ENCODE results near the gene DERL3. TPM values are rescaled to one million over a fixed set of nuclear protein-coding genes. Genes with fewer than 3 reads are reported as not detected.
A peak's percentile ranks its signal among the peaks of the same experiment; 100 is the strongest.

The DERL3 gene
- total RNA-seq, 5 donors from 2014 or later (not counting 1 experiment from before 2014, with no cell fraction given) = 1.2 to 3.9 (median 2.8) TPM

- 97% methylated on average over 4 of the region's 13 CpGs for WGBS (ENCODE audit: insufficient coverage)
- CTCF ChIA-PET = no interaction called here
- Histone ChIP-seq H3K4me3 (ENCODE audit: control insufficient read depth in 1 of 2, extremely low read depth in 1 of 2, low read length in 1 of 2) (no peak overlapping the region), H3K27me3 (replicated peaks in 1 of 2; ENCODE audit: control insufficient read depth in 2 of 2, extremely low read depth in 1 of 2, insufficient read depth in 2 of 2, low read length in 1 of 2) (no peaks in the 10 kb centered on the region), H3K36me3 (ENCODE audit: control insufficient read depth in 2 of 2, extremely low read depth in 1 of 2, insufficient read depth in 1 of 2, low read length in 1 of 2) (peaks cover 31 to 43% of the 10 kb centered on the region in 2 donors), H3K27ac (ENCODE audit: low read length) (no peak overlapping the region), H3K9me3 (no peaks in the 10 kb centered on the region), H3K4me1 (ENCODE audit: control insufficient read depth in 1 of 2, extremely low read depth in 1 of 2, insufficient read depth in 2 of 2, low read length in 2 of 2) (peaks cover 0 to 13% of the 10 kb centered on the region in 2 experiments)
- DNase-seq = no peak
- H3K4me3 Mint-ChIP-seq = no peak overlapping the region
- POLR2A ChIA-PET = no interaction called here
- peaks cover 11 to 21% (median 11%) of the 10 kb centered on the region in 3 donors for H3K4me1 Mint-ChIP-seq
- H3K27me3 Mint-ChIP-seq = no peaks in the 10 kb centered on the region
- no peak for ATAC-seq (replicated peaks in 1 of 4)
- H3K36me3 Mint-ChIP-seq = peaks cover 21% of the 10 kb centered on the region
- no peaks in the 10 kb centered on the region for H3K9me3 Mint-ChIP-seq
- H3K27ac Mint-ChIP-seq = no peak overlapping the region
Observed at GRCh38 chr22:23833911-23834317, 4.9 kb downstream of the DERL3 start.

GRCh38 chr22:23833017-23833751 lies 5.6 kb downstream of the DERL3 start:
- Histone ChIP-seq H3K27ac (ENCODE audit: low read length) (no peak overlapping the region), H3K27me3 (replicated peaks in 1 of 2; ENCODE audit: control insufficient read depth in 2 of 2, extremely low read depth in 1 of 2, insufficient read depth in 2 of 2, low read length in 1 of 2) (no peaks in the 10 kb centered on the region), H3K4me3 (ENCODE audit: control insufficient read depth in 1 of 2, extremely low read depth in 1 of 2, low read length in 1 of 2) (no peak overlapping the region), H3K9me3 (no peaks in the 10 kb centered on the region), H3K4me1 (ENCODE audit: control insufficient read depth in 1 of 2, extremely low read depth in 1 of 2, insufficient read depth in 2 of 2, low read length in 2 of 2) (peaks cover 0 to 6% of the 10 kb centered on the region in 2 experiments), H3K36me3 (ENCODE audit: control insufficient read depth in 2 of 2, extremely low read depth in 1 of 2, insufficient read depth in 1 of 2, low read length in 1 of 2) (peaks cover 33 to 48% of the 10 kb centered on the region in 2 donors)
- Mint-ChIP-seq H3K4me1 (peaks cover 5 to 21% (median 7%) of the 10 kb centered on the region in 3 donors), H3K4me3 (no peak overlapping the region), H3K27me3 (no peaks in the 10 kb centered on the region), H3K36me3 (peaks cover 25% of the 10 kb centered on the region), H3K9me3 (no peaks in the 10 kb centered on the region), H3K27ac (no peak overlapping the region)
- CTCF ChIA-PET = no interaction called here
- over 99% methylated on average over 14 of the region's 16 CpGs for WGBS (ENCODE audit: insufficient coverage)
- POLR2A ChIA-PET = interaction anchor here in 1 of 2 donors (0.6 kb wide), 1 partner anchor 33 kb away, joined by 3 read pairs; no protein-coding TSS in a partner anchor
- ATAC-seq (replicated peaks in 1 of 4) (no peak), DNase-seq (no peak)

GRCh38 chr22:23832226-23833016 lies 6.4 kb downstream of the DERL3 start:
- DNase-seq = no peak

GRCh38 chr22:23831781-23832180 lies 7.0 kb downstream of the DERL3 start:
- ATAC-seq (replicated peaks in 1 of 4) = no peak
- Mint-ChIP-seq H3K27me3 (no peaks in the 10 kb centered on the region), H3K4me1 (peaks cover 0 to 12% (median 0%) of the 10 kb centered on the region in 3 donors), H3K27ac (no peak overlapping the region), H3K4me3 (no peak overlapping the region), H3K36me3 (peaks cover 25% of the 10 kb centered on the region), H3K9me3 (no peaks in the 10 kb centered on the region)
- ChIA-PET CTCF (no interaction called here), POLR2A (no interaction called here)
- no peak for DNase-seq
- no peaks in the 10 kb centered on the region for H3K9me3 ChIP-seq
- H3K36me3 ChIP-seq (ENCODE audit: control insufficient read depth in 2 of 2, extremely low read depth in 1 of 2, insufficient read depth in 1 of 2, low read length in 1 of 2) = peaks cover 42 to 59% of the 10 kb centered on the region in 2 donors
- no peaks in the 10 kb centered on the region for H3K27me3 ChIP-seq (replicated peaks in 1 of 2; ENCODE audit: control insufficient read depth in 2 of 2, extremely low read depth in 1 of 2, insufficient read depth in 2 of 2, low read length in 1 of 2)
- no peak overlapping the region for H3K27ac ChIP-seq (ENCODE audit: low read length)
- 98% methylated on average over 7 of the region's 10 CpGs for WGBS (ENCODE audit: insufficient coverage)
- no peaks in the 10 kb centered on the region for H3K4me1 ChIP-seq (ENCODE audit: control insufficient read depth in 1 of 2, extremely low read depth in 1 of 2, insufficient read depth in 2 of 2, low read length in 2 of 2)
- H3K4me3 ChIP-seq (ENCODE audit: control insufficient read depth in 1 of 2, extremely low read depth in 1 of 2, low read length in 1 of 2) = no peak overlapping the region

More at GRCh38 chr22:23832226-23833016, 6.4 kb downstream of the DERL3 start:
- ChIA-PET POLR2A (no interaction called here), CTCF (no interaction called here)
- Mint-ChIP-seq H3K27me3 (no peaks in the 10 kb centered on the region), H3K9me3 (no peaks in the 10 kb centered on the region), H3K36me3 (peaks cover 25% of the 10 kb centered on the region), H3K4me3 (no peak overlapping the region), H3K4me1 (peaks cover 0 to 15% (median 2%) of the 10 kb centered on the region in 3 donors), H3K27ac (no peak overlapping the region)
- Histone ChIP-seq H3K9me3 (no peaks in the 10 kb centered on the region), H3K27ac (ENCODE audit: low read length) (no peak overlapping the region), H3K36me3 (ENCODE audit: control insufficient read depth in 2 of 2, extremely low read depth in 1 of 2, insufficient read depth in 1 of 2, low read length in 1 of 2) (peaks cover 36 to 53% of the 10 kb centered on the region in 2 donors), H3K4me3 (ENCODE audit: control insufficient read depth in 1 of 2, extremely low read depth in 1 of 2, low read length in 1 of 2) (no peak overlapping the region), H3K4me1 (ENCODE audit: control insufficient read depth in 1 of 2, extremely low read depth in 1 of 2, insufficient read depth in 2 of 2, low read length in 2 of 2) (no peaks in the 10 kb centered on the region), H3K27me3 (replicated peaks in 1 of 2; ENCODE audit: control insufficient read depth in 2 of 2, extremely low read depth in 1 of 2, insufficient read depth in 2 of 2, low read length in 1 of 2) (no peaks in the 10 kb centered on the region)
- no peak for ATAC-seq (replicated peaks in 1 of 4)
- WGBS (ENCODE audit: insufficient coverage) = 94% methylated on average over 10 of the region's 11 CpGs

- Mint-ChIP-seq H3K4me1 (peaks cover 0 to 12% (median 0%) of the 10 kb centered on the region in 3 donors), H3K9me3 (no peaks in the 10 kb centered on the region), H3K4me3 (no peak overlapping the region), H3K36me3 (peaks cover 29% of the 10 kb centered on the region), H3K27me3 (no peaks in the 10 kb centered on the region), H3K27ac (no peak overlapping the region)
- no peak for DNase-seq
- CTCF ChIA-PET = no interaction called here
- Histone ChIP-seq H3K9me3 (no peaks in the 10 kb centered on the region), H3K36me3 (ENCODE audit: control insufficient read depth in 2 of 2, extremely low read depth in 1 of 2, insufficient read depth in 1 of 2, low read length in 1 of 2) (peaks cover 42 to 64% of the 10 kb centered on the region in 2 donors), H3K4me3 (ENCODE audit: control insufficient read depth in 1 of 2, extremely low read depth in 1 of 2, low read length in 1 of 2) (no peak overlapping the region), H3K27me3 (replicated peaks in 1 of 2; ENCODE audit: control insufficient read depth in 2 of 2, extremely low read depth in 1 of 2, insufficient read depth in 2 of 2, low read length in 1 of 2) (no peaks in the 10 kb centered on the region), H3K27ac (ENCODE audit: low read length) (no peak overlapping the region), H3K4me1 (ENCODE audit: control insufficient read depth in 1 of 2, extremely low read depth in 1 of 2, insufficient read depth in 2 of 2, low read length in 2 of 2) (no peaks in the 10 kb centered on the region)
- POLR2A ChIA-PET = no interaction called here
- WGBS (ENCODE audit: insufficient coverage) = 100% methylated on average over 2 of the region's 8 CpGs
- no peak for ATAC-seq (replicated peaks in 1 of 4)
Observed at GRCh38 chr22:23831261-23831660, 7.5 kb downstream of the DERL3 start.

- Histone ChIP-seq H3K36me3 (ENCODE audit: control insufficient read depth in 2 of 2, extremely low read depth in 1 of 2, insufficient read depth in 1 of 2, low read length in 1 of 2) (peaks cover 44 to 69% of the 10 kb centered on the region in 2 donors), H3K4me3 (ENCODE audit: control insufficient read depth in 1 of 2, extremely low read depth in 1 of 2, low read length in 1 of 2) (no peak overlapping the region), H3K27ac (ENCODE audit: low read length) (no peak overlapping the region), H3K4me1 (ENCODE audit: control insufficient read depth in 1 of 2, extremely low read depth in 1 of 2, insufficient read depth in 2 of 2, low read length in 2 of 2) (no peaks in the 10 kb centered on the region), H3K27me3 (replicated peaks in 1 of 2; ENCODE audit: control insufficient read depth in 2 of 2, extremely low read depth in 1 of 2, insufficient read depth in 2 of 2, low read length in 1 of 2) (no peaks in the 10 kb centered on the region), H3K9me3 (no peaks in the 10 kb centered on the region)
- ChIA-PET CTCF (no interaction called here), POLR2A (no interaction called here)
- Mint-ChIP-seq H3K4me3 (no peak overlapping the region), H3K27me3 (no peaks in the 10 kb centered on the region), H3K4me1 (peaks cover 0 to 12% (median 0%) of the 10 kb centered on the region in 3 donors), H3K9me3 (no peaks in the 10 kb centered on the region), H3K27ac (peak overlapping the region in 1 of 2 donors; percentile 18), H3K36me3 (peaks cover 35% of the 10 kb centered on the region)
- no peak for ATAC-seq (replicated peaks in 1 of 4)
- 77% methylated on average over 6 of the region's 7 CpGs for WGBS (ENCODE audit: insufficient coverage)
- no peak for DNase-seq
Observed at GRCh38 chr22:23829845-23830372, 8.9 kb downstream of the DERL3 start.

Data from T-cell (primary cell).